ENCODE measurements around the gene TUBGCP5. TPM values are rescaled to one million over a fixed set of nuclear protein-coding genes. Genes with fewer than 3 reads are reported as not detected.
"Not testable (repeated sequence)": the region's sequence is repeated elsewhere in the genome, so short reads cannot be mapped to it uniquely, and the experiment has no call there.

The TUBGCP5 gene
- total RNA-seq, 1 donor: 37.5 TPM

GRCh38 chr15:23014394-23015000 lies 24.9 kb downstream of the TUBGCP5 start:
- no peak for TF ChIP-seq CTCF (IDR thresholded peaks at IDR 0.05; ENCODE audit: insufficient read depth, low read length)
- DNase-seq (ENCODE audit: low read depth): no peak
- no peak overlapping the region for H3K4me3 ChIP-seq (ENCODE audit: low read depth, low read length)

GRCh38 chr15:23013681-23014080 lies 25.7 kb downstream of the TUBGCP5 start:
- H3K4me3 ChIP-seq (ENCODE audit: low read depth, low read length): no peak overlapping the region
- no peak for TF ChIP-seq CTCF (IDR thresholded peaks at IDR 0.05; ENCODE audit: insufficient read depth, low read length)
- no peak for DNase-seq (ENCODE audit: low read depth)

- not testable (repeated sequence) for H3K4me3 ChIP-seq (ENCODE audit: low read depth, low read length); DNase-seq (ENCODE audit: low read depth)
Measured at GRCh38 chr15:23012616-23013015, 26.8 kb downstream of the TUBGCP5 start.

- no peak for TF ChIP-seq CTCF (IDR thresholded peaks at IDR 0.05; ENCODE audit: insufficient read depth, low read length)
Measured at GRCh38 chr15:23003736-23004135, 35.6 kb downstream of the TUBGCP5 start.

GRCh38 chr15:23002920-23003319 lies 36.4 kb downstream of the TUBGCP5 start:
- no peak for TF ChIP-seq CTCF (IDR thresholded peaks at IDR 0.05; ENCODE audit: insufficient read depth, low read length)
- H3K4me3 ChIP-seq (ENCODE audit: low read depth, low read length): no peak overlapping the region
- no peak for DNase-seq (ENCODE audit: low read depth)

More at GRCh38 chr15:23003736-23004135, 35.6 kb downstream of the TUBGCP5 start:
- no peak overlapping the region for H3K4me3 ChIP-seq (ENCODE audit: low read depth, low read length)
- DNase-seq (ENCODE audit: low read depth): no peak

- TF ChIP-seq CTCF (IDR thresholded peaks at IDR 0.05; ENCODE audit: insufficient read depth, low read length): no peak
- no peak overlapping the region for H3K4me3 ChIP-seq (ENCODE audit: low read depth, low read length)
- DNase-seq (ENCODE audit: low read depth): no peak
Measured at GRCh38 chr15:22995795-22996194, 43.6 kb downstream of the TUBGCP5 start.

GRCh38 chr15:22992024-22992326 lies 47.4 kb downstream of the TUBGCP5 start:
- no peak overlapping the region for H3K4me3 ChIP-seq (ENCODE audit: low read depth, low read length)
- DNase-seq (ENCODE audit: low read depth): no peak
- TF ChIP-seq CTCF (IDR thresholded peaks at IDR 0.05; ENCODE audit: insufficient read depth, low read length): no peak
